GM12878 (cell line): Measurements from ENCODE around the gene DNAH5. TPM values are rescaled to one million over a fixed set of nuclear protein-coding genes. Genes with fewer than 3 reads are reported as not detected.

Source experiments
- ATAC-seq: fragments of 200-7000 bp; cut with Tn5 transposase; 3 replicates; pipeline ENCODE4 v1.9.1; 2020; ENCODE audit warnings: mild to moderate bottlenecking, moderate library complexity
- BruUV-seq: library from RNA; stranded (reverse); fragments of 400-500 nt; replicated peaks from 2 replicates; lab custom pipeline; 2021; lab: Mats Ljungman, UMichigan
- CTCF ChIA-PET: fragments of 300-600 bp; sonication (Branson Sonifier 250); formaldehyde crosslinking; extraction: SDS; loops from one replicate; lab custom pipeline; 2021; ENCODE audit warnings: inconsistent platforms; lab: Yijun Ruan, JAX
- POLR2A ChIA-PET: fragments of 350-600 bp; formaldehyde crosslinking; extraction: SDS; loops from one replicate; lab custom pipeline; 2021; ENCODE audit warnings: inconsistent platforms; lab: Charles Lee
- RAD21 ChIA-PET: fragments of 300-600 bp; sonication (Branson Sonifier 250); formaldehyde crosslinking; loops from one replicate; lab custom pipeline; 2023; ENCODE audit warnings: antibody characterized with exemption; ENCODE audit not compliant: unreplicated experiment; lab: Charles Lee
- SMC1A ChIA-PET: fragments of 300-600 bp; sonication (Branson Sonifier 250); formaldehyde crosslinking; loops from one replicate; lab custom pipeline; 2023; ENCODE audit not compliant: unreplicated experiment, uncharacterized antibody; lab: Charles Lee
- DNase-seq: peaks from one replicate; pipeline ENCODE4 v3.0.0-alpha.2; 2011; ENCODE audit warnings: low read depth, low spot score
- FAIRE-seq: peaks from 3 replicates; lab custom pipeline; 2011; peaks lifted over from hg19 to GRCh38; lab: Jason Lieb, UNC
- H2AFZ ChIP-seq: 2 replicates; pipeline ENCODE4 v1.6.0; 2011; ENCODE audit warnings: low read depth, low read length, control low read depth; ENCODE audit not compliant: control insufficient read depth
- H3K27ac ChIP-seq: 2 replicates; pipeline ENCODE4 v1.5.1; 2011; ENCODE audit warnings: control low read depth; ENCODE audit not compliant: control insufficient read depth, insufficient read depth
- H3K27me3 ChIP-seq, 2 experiments: replicated peaks in 1 of 2; 2 replicates each; pipeline versions ENCODE4 v1.6.0 to v1.6.1; 2011; ENCODE audit warnings: low read length in 1 of 2; ENCODE audit not compliant: control insufficient read depth in 2 of 2, insufficient read depth in 2 of 2
- H3K36me3 ChIP-seq, 2 experiments: 2 replicates each; pipeline ENCODE4 v1.5.1; 2011; ENCODE audit warnings: low read length in 1 of 2; ENCODE audit not compliant: control insufficient read depth in 2 of 2, insufficient read depth in 2 of 2
- H3K4me1 ChIP-seq: 2 replicates; pipeline ENCODE4 v1.6.1; 2011; ENCODE audit warnings: mild to moderate bottlenecking, low read length, moderate library complexity, mixed read lengths; ENCODE audit not compliant: control insufficient read depth, insufficient read depth
- H3K4me2 ChIP-seq: 2 replicates; pipeline ENCODE4 v1.6.0; 2011; ENCODE audit warnings: control low read depth; ENCODE audit not compliant: control insufficient read depth, insufficient read depth
- H3K4me3 ChIP-seq: fragments of 200-600 bp; sonication (generic); 2 replicates; pipeline ENCODE4 v1.5.1; 2016
- H3K79me2 ChIP-seq: 2 replicates; pipeline ENCODE4 v1.6.0; 2011; ENCODE audit warnings: low read length; ENCODE audit not compliant: control insufficient read depth, insufficient read depth
- H3K9ac ChIP-seq: 2 replicates; pipeline ENCODE4 v1.8.0; 2011; ENCODE audit warnings: low read length, control low read depth, mixed read lengths; ENCODE audit not compliant: control insufficient read depth, insufficient read depth
- H3K9me3 ChIP-seq: replicated peaks from 3 replicates; pipeline ENCODE4 v1.5.1; 2011; ENCODE audit warnings: mild to moderate bottlenecking, low read length; ENCODE audit not compliant: control insufficient read depth, insufficient read depth
- H4K20me1 ChIP-seq: 2 replicates; pipeline ENCODE4 v1.6.0; 2011; ENCODE audit not compliant: control insufficient read depth, insufficient read depth
- CHD2 ChIP-seq: IDR thresholded peaks from 2 replicates; pipeline ENCODE4 v1.6.1; 2011; ENCODE audit warnings: low read depth, low read length, improper control_type of control experiment, borderline replicate concordance
- CREB1 ChIP-seq: IDR thresholded peaks from 2 replicates; pipeline ENCODE4 v1.6.1; 2012; ENCODE audit warnings: low read depth, mild to moderate bottlenecking, inconsistent platforms
- IKZF2 ChIP-seq, 2 experiments: fragments of 450-650 bp; IDR thresholded peaks; 2 replicates each; pipeline ENCODE4 v1.6.1; 2017; ENCODE audit warnings: mild to moderate bottlenecking in 2 of 2, moderate library complexity in 2 of 2
- KLF5 ChIP-seq: fragments of 450-650 bp; IDR thresholded peaks from 2 replicates; pipeline ENCODE4 v1.6.1; 2014; ENCODE audit warnings: mild to moderate bottlenecking; ENCODE audit not compliant: partially characterized antibody
- NR2F1 ChIP-seq: fragments of 450-650 bp; conservative IDR thresholded peaks from 2 replicates; pipeline ENCODE4 v1.6.1; 2017; ENCODE audit warnings: mild to moderate bottlenecking
- SP1 ChIP-seq: IDR thresholded peaks from one replicate; pipeline ENCODE4 v1.6.1; 2011; ENCODE audit warnings: low read depth, low read length
- STAT3 ChIP-seq: IDR thresholded peaks from 2 replicates; pipeline ENCODE4 v1.6.1; 2011; ENCODE audit warnings: low read depth, low read length, improper control_type of control experiment
- WGBS: methylation state at CpG from one replicate; pipeline ENCODE4 v1.1.6; 2016; ENCODE audit warnings: low lambda C conversion rate; ENCODE audit not compliant: insufficient replicate concordance, insufficient coverage; ENCODE audit errors: missing lambda C conversion rate; 5-methylcytosine and 5-hydroxymethylcytosine counted together
- in situ Hi-C: fragments of 300-500 bp; cut with MboI; formaldehyde crosslinking; loops from 9 replicates; pipeline ENCODE4 v1.14.3; 2018; ENCODE audit warnings: mixed read lengths
- intact Hi-C: fragments of 100-400 bp; cut with micrococcal nuclease; formaldehyde crosslinking; loops from one replicate; pipeline ENCODE4 v1.14.2; 2022; ENCODE audit not compliant: unreplicated experiment
- polyA plus RNA-seq, 11 experiments: library from polyadenylated mRNA; depleted of rRNA in 4 of 11; unstranded in 6 of 11; stranded (reverse) in 5 of 11; fragments of >200 nt; fragmentation: Nextera tagmentation in 4 of 11; fragmentation: Illumina TruSeq in 1 of 11; extraction: Ambion mirVana in 4 of 11; extraction: Trizol in 1 of 11; gene quantifications; 1 replicate in 1 of 11; 2 replicates in 10 of 11; pipeline versions ENCODE4 v1.2.1 to v1.2.3, GENCODE V29; 2011 to 2016; ENCODE audit warnings: inconsistent platforms in 2 of 11, missing spikeins in 2 of 11, low read depth in 1 of 11
- total RNA-seq, 4 experiments: library from RNA; depleted of rRNA in 3 of 4; stranded (reverse); fragments of >200 nt in 3 of 4; fragmentation: Illumina TruSeq in 1 of 4; extraction: Trizol in 1 of 4; gene quantifications; 2 replicates each; pipeline versions ENCODE4 v1.2.1 to v1.2.3, GENCODE V29; 2013 to 2021

The DNAH5 gene
- total and polyA plus RNA-seq, 10 of the 15 experiments (the other 5 are each of a cell fraction or from before 2014, with no cell fraction given) = under 0.01 to 0.30 (median 0.07) TPM; not detected in 7

DNA sequence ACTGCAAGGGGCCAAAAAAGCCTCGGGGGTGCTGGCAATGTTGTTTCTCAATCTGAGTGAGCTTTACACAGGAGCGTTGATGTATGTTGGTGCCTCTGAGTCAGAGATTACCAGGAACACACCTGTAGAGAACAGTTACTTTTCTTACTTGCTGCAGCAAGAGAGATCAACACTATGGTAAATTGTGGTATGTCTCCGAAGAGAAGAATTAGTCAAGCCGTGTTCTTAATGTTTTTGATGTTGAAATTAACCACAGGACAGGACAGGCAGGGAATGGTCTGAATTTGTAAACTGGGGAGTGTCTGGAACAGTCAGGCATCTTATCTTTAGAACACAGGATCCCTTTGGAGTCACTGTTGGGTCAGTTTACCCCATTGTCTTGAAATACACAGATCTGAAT lies 285.7 kb downstream of the DNAH5 start:
- no peaks in the 10 kb centered on the region for H3K79me2 ChIP-seq
- no peaks in the 10 kb centered on the region for H3K4me1 ChIP-seq
- RAD21 ChIA-PET = no interaction called here
- in situ Hi-C loops = no loop called here
- no peak overlapping the region for H2AFZ ChIP-seq
- no peaks in the 10 kb centered on the region for H3K36me3 ChIP-seq
- H3K27ac ChIP-seq = no peak overlapping the region
- intact Hi-C loops = no loop called here
- no peaks in the 10 kb centered on the region for H3K9me3 ChIP-seq
- no peak overlapping the region for H3K4me3 ChIP-seq
- BruUV-seq = no TSS peak
- FAIRE-seq (no peak), DNase-seq (no peak), ATAC-seq (no peak)
- H3K27me3 ChIP-seq = no peaks in the 10 kb centered on the region
- no peaks in the 10 kb centered on the region for H4K20me1 ChIP-seq
- WGBS = 6% methylated on average over 4 of the region's 4 CpGs
- CTCF ChIA-PET = no interaction called here
- POLR2A ChIA-PET = no interaction called here
- H3K4me2 ChIP-seq = no peak overlapping the region
- TF ChIP-seq CREB1 = no peak
- SMC1A ChIA-PET = no interaction called here
- H3K9ac ChIP-seq = no peak overlapping the region

DNA sequence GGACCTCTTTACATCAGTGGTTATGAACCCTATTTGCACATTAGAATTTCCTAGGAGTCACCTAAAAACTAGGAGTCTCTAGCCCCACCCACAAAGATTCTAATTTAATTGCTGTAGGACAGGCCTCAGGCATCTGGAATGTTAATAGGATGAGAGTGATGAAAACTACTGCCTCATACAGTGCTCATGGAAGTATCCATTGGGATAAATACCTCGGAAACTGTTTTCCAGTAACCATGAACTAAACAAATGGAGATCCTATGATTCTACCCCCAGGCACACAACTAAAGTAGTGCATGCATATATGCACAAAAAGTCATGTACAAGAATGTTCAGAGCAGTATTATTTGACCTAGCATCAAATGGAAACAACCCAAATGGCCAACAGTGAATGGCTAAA lies 286.3 kb downstream of the DNAH5 start:
- Histone ChIP-seq H3K9me3 (no peaks in the 10 kb centered on the region), H3K27ac (no peak overlapping the region), H3K4me1 (no peaks in the 10 kb centered on the region), H3K9ac (no peak overlapping the region), H3K4me3 (no peak overlapping the region), H3K36me3 (no peaks in the 10 kb centered on the region), H3K27me3 (no peaks in the 10 kb centered on the region), H3K4me2 (no peak overlapping the region), H4K20me1 (no peaks in the 10 kb centered on the region), H2AFZ (no peak overlapping the region), H3K79me2 (no peaks in the 10 kb centered on the region)
- ChIA-PET RAD21 (no interaction called here), POLR2A (no interaction called here), SMC1A (no interaction called here), CTCF (no interaction called here)
- DNase-seq (no peak), FAIRE-seq (no peak), ATAC-seq (no peak)
- WGBS = 0% methylated on average over 1 of the region's 1 CpG
- intact Hi-C loops (no loop called here), in situ Hi-C loops (no loop called here)
- BruUV-seq = no TSS peak
- TF ChIP-seq CHD2 (no peak), SP1 (no peak), IKZF2 (IDR thresholded peaks at IDR 0.05) (no peak), NR2F1 (no peak), STAT3 (no peak), KLF5 (no peak)
